Activated naive CD8-positive, alpha-beta T cell treated with anti-CD3 and anti-CD28 coated beads, Interleukin-2, amount 50 U/mL, for 24 hours (primary cell): ENCODE measurements around the gene PROK1.

Experiments used
- ATAC-seq: fragments of 150-1000 bp; cut with Tn5 transposase; one replicate; pipeline ENCODE4 v1.10.0; 2021
- DNase-seq: peaks from one replicate; pipeline ENCODE4 v3.0.0; 2021
- H3K27ac Mint-ChIP-seq: one replicate; pipeline ENCODE4 v1.8.0; 2021; ENCODE audit warnings: mild to moderate bottlenecking, mixed read lengths
- H3K27me3 Mint-ChIP-seq: one replicate; pipeline ENCODE4 v1.8.0; 2021; ENCODE audit warnings: mixed read lengths
- H3K36me3 Mint-ChIP-seq: one replicate; pipeline ENCODE4 v1.8.0; 2021; ENCODE audit warnings: low read depth, mixed read lengths
- H3K4me1 Mint-ChIP-seq: one replicate; pipeline ENCODE4 v1.8.0; 2021; ENCODE audit warnings: mixed read lengths
- H3K4me3 Mint-ChIP-seq: one replicate; pipeline ENCODE4 v1.8.0; 2021; ENCODE audit warnings: mild to moderate bottlenecking, moderate library complexity, mixed read lengths
- H3K9me3 Mint-ChIP-seq: one replicate; pipeline ENCODE4 v1.8.0; 2021; ENCODE audit warnings: mixed read lengths

The PROK1 gene

DNA sequence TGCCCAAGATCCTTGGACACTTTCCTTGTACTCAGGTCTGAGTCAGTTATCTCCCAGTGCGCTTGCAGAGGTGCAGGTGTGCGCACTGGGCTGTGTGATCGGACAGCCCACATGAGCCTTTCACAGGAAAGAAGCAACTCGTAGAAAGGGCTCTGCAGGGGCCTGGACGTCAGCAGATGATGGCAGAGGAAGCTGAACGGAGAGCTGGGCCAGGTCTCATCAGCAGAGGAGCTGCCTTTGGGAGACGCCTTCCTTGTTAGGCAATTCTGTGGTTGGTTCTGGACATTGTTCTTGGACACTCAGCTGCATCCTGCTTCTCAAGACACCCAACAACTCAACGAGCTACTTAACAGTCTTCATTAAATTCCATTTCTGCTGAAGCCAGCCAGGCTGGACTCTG lies 7.5 kb upstream of the PROK1 start:
- ATAC-seq (no peak), DNase-seq (no peak)
- no peaks in the 10 kb centered on the region for H3K9me3 Mint-ChIP-seq
- no peak overlapping the region for H3K27ac Mint-ChIP-seq
- no peaks in the 10 kb centered on the region for H3K4me1 Mint-ChIP-seq
- H3K27me3 Mint-ChIP-seq: peaks cover 2% of the 10 kb centered on the region
- H3K36me3 Mint-ChIP-seq: no peaks in the 10 kb centered on the region
- no peak overlapping the region for H3K4me3 Mint-ChIP-seq

DNA sequence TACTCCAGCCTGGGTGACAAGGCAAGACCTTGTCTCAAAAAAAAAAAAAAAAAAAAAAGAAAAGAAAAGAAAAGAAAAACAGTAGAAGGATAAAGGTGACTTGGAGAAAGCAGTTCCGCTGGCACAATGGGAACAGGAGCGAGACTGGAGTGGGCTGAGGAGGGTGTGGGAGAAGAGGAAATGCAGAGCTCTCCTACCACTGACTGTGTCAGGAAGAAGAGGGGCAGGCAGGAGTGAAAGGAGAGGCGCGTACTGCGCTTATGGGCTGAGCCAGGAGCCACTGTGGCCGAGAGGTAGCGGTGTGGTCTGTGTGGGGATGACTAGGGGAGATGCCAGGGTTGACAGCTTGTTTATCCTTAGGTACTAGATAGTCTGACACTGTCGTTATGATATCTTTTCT lies 6.4 kb upstream of the PROK1 start:
- H3K27ac Mint-ChIP-seq: no peak overlapping the region
- no peaks in the 10 kb centered on the region for H3K4me1 Mint-ChIP-seq
- no peak for ATAC-seq

GRCh38 chr1:110449661-110450651 lies 993 bp upstream of the PROK1 start:
- no peak for DNase-seq

More for the DNA sequence above, 6.4 kb upstream of the PROK1 start:
- Mint-ChIP-seq H3K9me3 (no peaks in the 10 kb centered on the region), H3K36me3 (no peaks in the 10 kb centered on the region), H3K27me3 (peaks cover 2% of the 10 kb centered on the region), H3K4me3 (no peak overlapping the region)
- DNase-seq: no peak

GRCh38 chr1:110452330-110452729 lies 1.4 kb downstream of the PROK1 start:
- no peaks in the 10 kb centered on the region for H3K9me3 Mint-ChIP-seq
- H3K4me1 Mint-ChIP-seq: no peaks in the 10 kb centered on the region
- no peak overlapping the region for H3K4me3 Mint-ChIP-seq
- no peak overlapping the region for H3K27ac Mint-ChIP-seq
- H3K27me3 Mint-ChIP-seq: no peaks in the 10 kb centered on the region
- no peak for ATAC-seq
- no peaks in the 10 kb centered on the region for H3K36me3 Mint-ChIP-seq
- no peak for DNase-seq

More at GRCh38 chr1:110449661-110450651, 993 bp upstream of the PROK1 start:
- no peaks in the 10 kb centered on the region for H3K27me3 Mint-ChIP-seq
- H3K36me3 Mint-ChIP-seq: no peaks in the 10 kb centered on the region
- H3K27ac Mint-ChIP-seq: no peak overlapping the region
- H3K4me3 Mint-ChIP-seq: no peak overlapping the region
- no peaks in the 10 kb centered on the region for H3K9me3 Mint-ChIP-seq
- ATAC-seq: no peak
- no peaks in the 10 kb centered on the region for H3K4me1 Mint-ChIP-seq

DNA sequence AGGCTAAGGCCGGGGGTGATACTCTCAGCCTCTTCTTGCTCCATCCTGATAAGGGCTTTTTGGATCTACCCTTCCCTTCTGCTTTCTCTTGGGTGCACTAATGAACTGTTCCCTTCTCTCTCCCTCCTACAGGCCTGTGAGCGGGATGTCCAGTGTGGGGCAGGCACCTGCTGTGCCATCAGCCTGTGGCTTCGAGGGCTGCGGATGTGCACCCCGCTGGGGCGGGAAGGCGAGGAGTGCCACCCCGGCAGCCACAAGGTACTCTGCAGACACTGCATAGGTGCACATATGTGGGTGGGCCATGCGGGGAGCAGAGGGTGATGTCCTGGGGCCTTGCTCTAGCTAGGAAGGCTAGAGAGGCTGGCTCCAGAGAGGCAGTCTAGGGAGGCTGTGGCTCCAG lies 2.9 kb downstream of the PROK1 start:
- Mint-ChIP-seq H3K9me3 (no peaks in the 10 kb centered on the region), H3K4me1 (no peaks in the 10 kb centered on the region), H3K27me3 (no peaks in the 10 kb centered on the region), H3K27ac (no peak overlapping the region), H3K36me3 (no peaks in the 10 kb centered on the region), H3K4me3 (no peak overlapping the region)
- ATAC-seq: no peak
- no peak for DNase-seq

GRCh38 chr1:110454328-110454727 lies 3.4 kb downstream of the PROK1 start:
- ATAC-seq (no peak), DNase-seq (no peak)
- no peaks in the 10 kb centered on the region for H3K4me1 Mint-ChIP-seq
- H3K36me3 Mint-ChIP-seq: no peaks in the 10 kb centered on the region
- H3K4me3 Mint-ChIP-seq: no peak overlapping the region
- no peak overlapping the region for H3K27ac Mint-ChIP-seq
- no peaks in the 10 kb centered on the region for H3K27me3 Mint-ChIP-seq
- H3K9me3 Mint-ChIP-seq: no peaks in the 10 kb centered on the region

DNA sequence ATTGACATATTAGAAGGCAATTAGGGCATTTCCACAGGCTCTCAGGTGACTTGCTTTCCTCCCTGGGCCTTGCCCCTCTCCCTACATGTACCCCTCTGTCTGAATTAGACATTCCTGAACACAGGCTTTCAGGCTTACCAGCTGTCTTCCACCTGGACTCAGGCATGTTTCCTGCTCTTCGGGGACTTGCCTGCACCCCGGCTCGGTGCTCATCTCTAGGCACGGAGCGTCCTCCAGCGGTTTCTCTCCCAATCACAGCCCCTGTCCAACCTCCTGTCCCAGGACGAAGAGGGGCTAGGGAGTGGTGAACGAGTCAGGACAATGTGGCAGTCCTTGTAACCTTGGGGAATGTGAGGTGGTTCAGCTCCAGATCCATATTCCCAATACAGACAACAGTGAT lies 4.2 kb downstream of the PROK1 start:
- H3K27ac Mint-ChIP-seq: no peak overlapping the region
- no peaks in the 10 kb centered on the region for H3K9me3 Mint-ChIP-seq
- no peak for DNase-seq
- H3K36me3 Mint-ChIP-seq: no peaks in the 10 kb centered on the region
- ATAC-seq: no peak
- no peaks in the 10 kb centered on the region for H3K27me3 Mint-ChIP-seq
- no peak overlapping the region for H3K4me3 Mint-ChIP-seq
- H3K4me1 Mint-ChIP-seq: no peaks in the 10 kb centered on the region

GRCh38 chr1:110457206-110457605 lies 6.3 kb downstream of the PROK1 start:
- H3K4me3 Mint-ChIP-seq: no peak overlapping the region
- no peaks in the 10 kb centered on the region for H3K4me1 Mint-ChIP-seq
- no peaks in the 10 kb centered on the region for H3K36me3 Mint-ChIP-seq
- no peak overlapping the region for H3K27ac Mint-ChIP-seq
- no peaks in the 10 kb centered on the region for H3K9me3 Mint-ChIP-seq
- ATAC-seq (no peak), DNase-seq (no peak)
- H3K27me3 Mint-ChIP-seq: no peaks in the 10 kb centered on the region

- H3K9me3 Mint-ChIP-seq: no peaks in the 10 kb centered on the region
- no peaks in the 10 kb centered on the region for H3K4me1 Mint-ChIP-seq
- no peaks in the 10 kb centered on the region for H3K27me3 Mint-ChIP-seq
- H3K4me3 Mint-ChIP-seq: no peak overlapping the region
- no peaks in the 10 kb centered on the region for H3K36me3 Mint-ChIP-seq
- H3K27ac Mint-ChIP-seq: no peak overlapping the region
- DNase-seq: peak; percentile 83
- ATAC-seq: peak; percentile 85
These were observed 9.6 kb downstream of the PROK1 start for GRCh38 chr1:110460253-110461220.

DNA sequence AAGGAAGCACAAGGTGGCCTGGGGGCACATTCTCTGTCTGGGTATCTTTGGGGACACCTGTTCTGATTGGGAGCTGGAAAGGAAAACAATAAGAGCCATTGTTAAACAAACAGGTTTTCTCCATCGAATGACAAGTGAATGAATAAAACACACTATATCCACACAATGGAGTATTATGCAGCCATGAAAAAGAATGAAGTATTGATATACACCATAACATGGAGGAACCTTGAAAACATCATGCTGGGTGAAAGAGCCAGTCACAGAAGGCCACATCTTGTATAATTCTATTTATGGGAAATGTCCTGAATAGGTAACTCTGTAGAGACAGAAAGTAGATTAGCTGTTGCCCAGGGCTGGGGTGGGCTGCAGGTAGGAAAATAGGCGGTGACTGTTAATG lies 11.1 kb downstream of the PROK1 start:
- Mint-ChIP-seq H3K4me1 (no peaks in the 10 kb centered on the region), H3K27me3 (no peaks in the 10 kb centered on the region), H3K9me3 (no peaks in the 10 kb centered on the region), H3K4me3 (no peak overlapping the region), H3K36me3 (no peaks in the 10 kb centered on the region), H3K27ac (no peak overlapping the region)
- no peak for ATAC-seq
- no peak for DNase-seq

- Mint-ChIP-seq H3K4me3 (no peak overlapping the region), H3K9me3 (no peaks in the 10 kb centered on the region), H3K36me3 (no peaks in the 10 kb centered on the region), H3K27me3 (no peaks in the 10 kb centered on the region), H3K4me1 (no peaks in the 10 kb centered on the region), H3K27ac (no peak overlapping the region)
- no peak for DNase-seq
- ATAC-seq: no peak
These were observed 12.0 kb downstream of the PROK1 start for GRCh38 chr1:110462964-110463363.

- no peaks in the 10 kb centered on the region for H3K36me3 Mint-ChIP-seq
- no peaks in the 10 kb centered on the region for H3K9me3 Mint-ChIP-seq
- H3K27ac Mint-ChIP-seq: no peak overlapping the region
- H3K4me3 Mint-ChIP-seq: no peak overlapping the region
- ATAC-seq: no peak
- no peaks in the 10 kb centered on the region for H3K27me3 Mint-ChIP-seq
- DNase-seq: no peak
- H3K4me1 Mint-ChIP-seq: no peaks in the 10 kb centered on the region
These were observed 12.8 kb downstream of the PROK1 start for GRCh38 chr1:110463725-110464124.

GRCh38 chr1:110464340-110464739 lies 13.4 kb downstream of the PROK1 start:
- no peak overlapping the region for H3K4me3 Mint-ChIP-seq
- ATAC-seq (no peak), DNase-seq (no peak)
- H3K36me3 Mint-ChIP-seq: no peaks in the 10 kb centered on the region
- no peaks in the 10 kb centered on the region for H3K9me3 Mint-ChIP-seq
- peaks cover under 1% of the 10 kb centered on the region for H3K27me3 Mint-ChIP-seq
- H3K4me1 Mint-ChIP-seq: no peaks in the 10 kb centered on the region
- H3K27ac Mint-ChIP-seq: no peak overlapping the region

GRCh38 chr1:110465038-110465813 lies 14.3 kb downstream of the PROK1 start:
- Mint-ChIP-seq H3K4me3 (no peak overlapping the region), H3K27ac (no peak overlapping the region), H3K9me3 (no peaks in the 10 kb centered on the region), H3K27me3 (peaks cover 1% of the 10 kb centered on the region), H3K36me3 (no peaks in the 10 kb centered on the region), H3K4me1 (no peaks in the 10 kb centered on the region)
- DNase-seq: no peak
- no peak for ATAC-seq
